ENCODE data around the gene MYO16. TPM values are rescaled to one million over a fixed set of nuclear protein-coding genes. Genes with fewer than 3 reads are reported as not detected.

The MYO16 gene
- total and polyA plus RNA-seq, 2 of the 4 experiments (the other 2 are of a cell fraction): under 0.01 to 0.03 TPM

DNA sequence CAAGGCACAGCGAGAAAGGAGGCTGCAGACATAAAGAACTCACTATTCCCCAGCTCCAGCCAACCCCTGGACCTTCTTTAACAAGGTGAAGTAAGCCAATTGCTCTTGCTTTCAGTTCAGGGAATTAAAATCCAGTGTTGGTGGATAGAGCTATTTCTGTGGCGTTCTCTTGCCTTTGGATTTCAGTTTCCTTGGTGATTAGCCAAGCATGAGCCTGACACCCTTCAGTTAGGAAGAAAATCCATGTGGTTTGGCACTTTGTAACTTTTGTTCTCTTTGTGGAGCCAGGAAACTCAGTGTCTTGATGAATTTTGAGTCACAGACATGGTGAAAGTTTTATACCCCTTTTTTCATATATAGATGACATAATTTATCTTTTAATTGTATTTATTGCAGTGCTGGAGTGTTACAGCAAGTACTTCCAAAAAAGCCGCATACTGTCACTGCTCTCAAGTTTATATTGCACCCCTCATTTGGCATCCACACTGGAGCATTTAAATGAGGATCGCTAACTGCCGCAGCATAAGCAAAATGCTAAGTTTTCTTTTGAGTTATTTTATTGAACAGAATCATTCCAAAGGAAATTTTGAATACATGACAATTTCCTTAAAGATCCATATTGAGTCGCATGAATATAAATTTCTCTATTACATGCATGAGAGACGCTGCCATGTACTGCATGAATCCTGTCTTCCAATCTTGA, 406.8 kb downstream of the MYO16 start:
- in situ Hi-C loops (cut with MboI; ENCODE audit: low sequenced_read_pairs) (no loop called here), dilution Hi-C loops (cut with HindIII; ENCODE audit: low sequenced_read_pairs, unreplicated experiment) (no loop called here), intact Hi-C loops (cut with micrococcal nuclease) (no loop called here)
- no peaks in the 10 kb centered on the region for H3K9me3 ChIP-seq (ENCODE audit: control insufficient read depth, insufficient read depth, low read length)
- no peak overlapping the region for H3K4me2 ChIP-seq (ENCODE audit: low read depth, low read length)
- H2AK5ac ChIP-seq (ENCODE audit: low read depth, low read length): no peak overlapping the region
- no peak overlapping the region for H3K27ac ChIP-seq (ENCODE audit: insufficient read depth, low read length)
- TF ChIP-seq ELK1 (IDR thresholded peaks at IDR 0.05; ENCODE audit: borderline replicate concordance, low read depth, low read length) (no peak), BHLHE40 (IDR thresholded peaks at IDR 0.05; ENCODE audit: low read depth, low read length) (no peak), CTCF (conservative IDR thresholded peaks at IDR 0.05; ENCODE audit: low read depth, low read length) (no peak), RFX5 (IDR thresholded peaks at IDR 0.05; ENCODE audit: low read depth, low read length) (no peak), MAFK (IDR thresholded peaks at IDR 0.05; ENCODE audit: low read depth, low read length) (no peak), CEBPB (IDR thresholded peaks at IDR 0.05; ENCODE audit: low read depth, low read length) (no peak), POLR2A (IDR thresholded peaks at IDR 0.05; ENCODE audit: low read depth, low read length) (no peak), FOS (IDR thresholded peaks at IDR 0.05; ENCODE audit: low read depth, low read length) (no peak)
- CTCF ChIA-PET: no interaction called here
- H4K20me1 ChIP-seq (ENCODE audit: insufficient read depth, low read length): no peaks in the 10 kb centered on the region
- H2BK15ac ChIP-seq (ENCODE audit: low read depth, low read length): no peak overlapping the region
- POLR2A ChIA-PET (ENCODE audit: unreplicated experiment): no interaction called here
- no peak overlapping the region for H2BK5ac ChIP-seq (ENCODE audit: low read depth, low read length, poor library complexity, severe bottlenecking)
- no peak overlapping the region for H3K4me3 ChIP-seq (ENCODE audit: insufficient read depth, low read depth, low read length)
- H3K14ac ChIP-seq (replicated peaks; ENCODE audit: low read depth, low read length): no peak overlapping the region
- no peak overlapping the region for H4K5ac ChIP-seq (ENCODE audit: low read depth, low read length)
- H2BK120ac ChIP-seq (ENCODE audit: low read depth, low read length): no peak overlapping the region
- WGBS, 2 experiments (ENCODE audit: extremely low coverage in 2 of 2, insufficient read length in 1 of 2): no CpG with 5 or more reads among the region's 7 CpGs
- no peaks in the 10 kb centered on the region for H3K4me1 ChIP-seq (ENCODE audit: control insufficient read depth, insufficient read depth, low read length)
- no peak overlapping the region for H2AK9ac ChIP-seq (replicated peaks; ENCODE audit: low read depth, low read length, poor library complexity)
- H3K9me1 ChIP-seq (ENCODE audit: insufficient read depth, low read length): 0 out of 2 replicates have a peak, but pooled peaks cover 5% of the 10 kb centered on the region
- BruUV-seq (replicated peaks): no TSS peak
- H3K27me3 ChIP-seq (ENCODE audit: control insufficient read depth, insufficient read depth, low read length): peaks cover 11% of the 10 kb centered on the region
- no peak overlapping the region for H4K8ac ChIP-seq (ENCODE audit: low read depth in 2 of 2, low read length in 2 of 2)
- H3K56ac ChIP-seq (ENCODE audit: extremely low read depth, insufficient read depth, low read length): no peak overlapping the region
- H3K4ac ChIP-seq (ENCODE audit: low read depth, low read length): no peak overlapping the region
- H3K9ac ChIP-seq (ENCODE audit: low read depth, low read length): no peak overlapping the region
- H3K79me1 ChIP-seq (ENCODE audit: low read depth in 1 of 2, low read length in 2 of 2): no peaks in the 10 kb centered on the region
- no peak overlapping the region for H3K23ac ChIP-seq (ENCODE audit: low read depth, low read length)
- H2AFZ ChIP-seq (replicated peaks; ENCODE audit: low read length, poor library complexity): no peak overlapping the region
- ATAC-seq (ENCODE audit: low read depth): no peak
- no peak overlapping the region for H4K91ac ChIP-seq (ENCODE audit: insufficient read depth, low read depth, low read length)
- no peak overlapping the region for H2BK20ac ChIP-seq (ENCODE audit: low read depth, low read length)
- no peak overlapping the region for H3K18ac ChIP-seq (ENCODE audit: low read depth, low read length)
- no peaks in the 10 kb centered on the region for H3K36me3 ChIP-seq (ENCODE audit: control insufficient read depth, insufficient read depth, low read length)
- no peak for DNase-seq
